ENCODE measurements around the gene PGGT1B. TPM values are rescaled to one million over a fixed set of nuclear protein-coding genes. Genes with fewer than 3 reads are reported as not detected.

Gene PGGT1B
- polyA plus RNA-seq, 1 donor from 2014 or later = 6.6 TPM

GRCh38 chr5:115274584-115274983 is 11.9 kb upstream of the PGGT1B start:
- Histone ChIP-seq H3K27me3 (ENCODE audit: insufficient read depth, low read depth, low read length) (no peaks in the 10 kb centered on the region), H3K27ac (ENCODE audit: low read length) (no peak overlapping the region), H4K20me1 (ENCODE audit: insufficient read depth) (no peaks in the 10 kb centered on the region), H3K9me2 (ENCODE audit: insufficient read depth, low read length) (no peaks in the 10 kb centered on the region), H3F3A (ENCODE audit: insufficient read depth, low read length, poor library complexity, severe bottlenecking) (no peaks in the 10 kb centered on the region), H3K9ac (ENCODE audit: low read length) (no peak overlapping the region), H3K4me2 (ENCODE audit: low read length) (no peak overlapping the region), H3K36me3 (ENCODE audit: insufficient read depth, low read length) (peaks cover 17% of the 10 kb centered on the region), H3K9me3 (ENCODE audit: low read length) (no peaks in the 10 kb centered on the region), H3K79me2 (replicated peaks; ENCODE audit: insufficient read depth, low read length) (no peaks in the 10 kb centered on the region), H2AFZ (ENCODE audit: low read depth, low read length) (no peak overlapping the region), H3K4me3 (ENCODE audit: low read length) (no peak overlapping the region)
- no peak for TF ChIP-seq EZH2 (IDR thresholded peaks at IDR 0.05; ENCODE audit: borderline replicate concordance, insufficient read depth, low read length, poor library complexity, severe bottlenecking)
- no peak for TF ChIP-seq MXI1 (conservative IDR thresholded peaks at IDR 0.05; ENCODE audit: poor library complexity, severe bottlenecking)
- no peak for TF ChIP-seq TAF1 (IDR thresholded peaks at IDR 0.05; ENCODE audit: low read depth)
- TF ChIP-seq EP300 (conservative IDR thresholded peaks at IDR 0.05; ENCODE audit: poor library complexity, severe bottlenecking) = no peak
- TF ChIP-seq, protein P1, sequence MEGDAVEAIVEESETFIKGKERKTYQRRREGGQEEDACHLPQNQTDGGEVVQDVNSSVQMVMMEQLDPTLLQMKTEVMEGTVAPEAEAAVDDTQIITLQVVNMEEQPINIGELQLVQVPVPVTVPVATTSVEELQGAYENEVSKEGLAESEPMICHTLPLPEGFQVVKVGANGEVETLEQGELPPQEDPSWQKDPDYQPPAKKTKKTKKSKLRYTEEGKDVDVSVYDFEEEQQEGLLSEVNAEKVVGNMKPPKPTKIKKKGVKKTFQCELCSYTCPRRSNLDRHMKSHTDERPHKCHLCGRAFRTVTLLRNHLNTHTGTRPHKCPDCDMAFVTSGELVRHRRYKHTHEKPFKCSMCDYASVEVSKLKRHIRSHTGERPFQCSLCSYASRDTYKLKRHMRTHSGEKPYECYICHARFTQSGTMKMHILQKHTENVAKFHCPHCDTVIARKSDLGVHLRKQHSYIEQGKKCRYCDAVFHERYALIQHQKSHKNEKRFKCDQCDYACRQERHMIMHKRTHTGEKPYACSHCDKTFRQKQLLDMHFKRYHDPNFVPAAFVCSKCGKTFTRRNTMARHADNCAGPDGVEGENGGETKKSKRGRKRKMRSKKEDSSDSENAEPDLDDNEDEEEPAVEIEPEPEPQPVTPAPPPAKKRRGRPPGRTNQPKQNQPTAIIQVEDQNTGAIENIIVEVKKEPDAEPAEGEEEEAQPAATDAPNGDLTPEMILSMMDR (IDR thresholded peaks at IDR 0.05; ENCODE audit: poor library complexity, severe bottlenecking) = no peak
- TF ChIP-seq POLR2AphosphoS5 (IDR thresholded peaks at IDR 0.05) = no peak
- TF ChIP-seq, protein P2, sequence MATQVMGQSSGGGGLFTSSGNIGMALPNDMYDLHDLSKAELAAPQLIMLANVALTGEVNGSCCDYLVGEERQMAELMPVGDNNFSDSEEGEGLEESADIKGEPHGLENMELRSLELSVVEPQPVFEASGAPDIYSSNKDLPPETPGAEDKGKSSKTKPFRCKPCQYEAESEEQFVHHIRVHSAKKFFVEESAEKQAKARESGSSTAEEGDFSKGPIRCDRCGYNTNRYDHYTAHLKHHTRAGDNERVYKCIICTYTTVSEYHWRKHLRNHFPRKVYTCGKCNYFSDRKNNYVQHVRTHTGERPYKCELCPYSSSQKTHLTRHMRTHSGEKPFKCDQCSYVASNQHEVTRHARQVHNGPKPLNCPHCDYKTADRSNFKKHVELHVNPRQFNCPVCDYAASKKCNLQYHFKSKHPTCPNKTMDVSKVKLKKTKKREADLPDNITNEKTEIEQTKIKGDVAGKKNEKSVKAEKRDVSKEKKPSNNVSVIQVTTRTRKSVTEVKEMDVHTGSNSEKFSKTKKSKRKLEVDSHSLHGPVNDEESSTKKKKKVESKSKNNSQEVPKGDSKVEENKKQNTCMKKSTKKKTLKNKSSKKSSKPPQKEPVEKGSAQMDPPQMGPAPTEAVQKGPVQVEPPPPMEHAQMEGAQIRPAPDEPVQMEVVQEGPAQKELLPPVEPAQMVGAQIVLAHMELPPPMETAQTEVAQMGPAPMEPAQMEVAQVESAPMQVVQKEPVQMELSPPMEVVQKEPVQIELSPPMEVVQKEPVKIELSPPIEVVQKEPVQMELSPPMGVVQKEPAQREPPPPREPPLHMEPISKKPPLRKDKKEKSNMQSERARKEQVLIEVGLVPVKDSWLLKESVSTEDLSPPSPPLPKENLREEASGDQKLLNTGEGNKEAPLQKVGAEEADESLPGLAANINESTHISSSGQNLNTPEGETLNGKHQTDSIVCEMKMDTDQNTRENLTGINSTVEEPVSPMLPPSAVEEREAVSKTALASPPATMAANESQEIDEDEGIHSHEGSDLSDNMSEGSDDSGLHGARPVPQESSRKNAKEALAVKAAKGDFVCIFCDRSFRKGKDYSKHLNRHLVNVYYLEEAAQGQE (IDR thresholded peaks at IDR 0.05; ENCODE audit: borderline replicate concordance) = no peak

GRCh38 chr5:115272297-115272958 is 9.8 kb upstream of the PGGT1B start:
- Histone ChIP-seq H3K4me3 (ENCODE audit: low read length) (no peak overlapping the region), H3K9ac (ENCODE audit: low read length) (no peak overlapping the region), H4K20me1 (ENCODE audit: insufficient read depth) (no peaks in the 10 kb centered on the region), H3F3A (ENCODE audit: insufficient read depth, low read length, poor library complexity, severe bottlenecking) (no peaks in the 10 kb centered on the region), H3K4me2 (ENCODE audit: low read length) (no peak overlapping the region), H3K27me3 (ENCODE audit: insufficient read depth, low read depth, low read length) (no peaks in the 10 kb centered on the region), H3K9me2 (ENCODE audit: insufficient read depth, low read length) (no peaks in the 10 kb centered on the region), H3K9me3 (ENCODE audit: low read length) (no peaks in the 10 kb centered on the region), H3K36me3 (ENCODE audit: insufficient read depth, low read length) (peaks cover 17% of the 10 kb centered on the region), H3K27ac (ENCODE audit: low read length) (no peak overlapping the region), H3K79me2 (replicated peaks; ENCODE audit: insufficient read depth, low read length) (no peaks in the 10 kb centered on the region), H2AFZ (ENCODE audit: low read depth, low read length) (no peak overlapping the region)
- TF ChIP-seq MXI1 (conservative IDR thresholded peaks at IDR 0.05; ENCODE audit: poor library complexity, severe bottlenecking) = no peak
- TF ChIP-seq SMC3 (conservative IDR thresholded peaks at IDR 0.05; ENCODE audit: poor library complexity) = no peak
- TF ChIP-seq RAD21 (conservative IDR thresholded peaks at IDR 0.05) = no peak
- TF ChIP-seq, protein P1 (IDR thresholded peaks at IDR 0.05; ENCODE audit: poor library complexity, severe bottlenecking) = no peak
- no peak for TF ChIP-seq TAF1 (IDR thresholded peaks at IDR 0.05; ENCODE audit: low read depth)
- TF ChIP-seq EP300 (conservative IDR thresholded peaks at IDR 0.05; ENCODE audit: poor library complexity, severe bottlenecking) = no peak
- TF ChIP-seq, protein P2 (IDR thresholded peaks at IDR 0.05; ENCODE audit: borderline replicate concordance) = no peak
- TF ChIP-seq POLR2AphosphoS5 (IDR thresholded peaks at IDR 0.05) = no peak
- TF ChIP-seq EZH2 (IDR thresholded peaks at IDR 0.05; ENCODE audit: borderline replicate concordance, insufficient read depth, low read length, poor library complexity, severe bottlenecking) = no peak

All from neural cell (in vitro differentiated cells).